A673 (cell line): Measurements from ENCODE around the gene FMN2.

Source experiments
- CTCF ChIP-seq: fragments of 300-800, 200-600 bp; sonication (generic); conservative IDR thresholded peaks from 2 replicates; pipeline ENCODE4 v1.5.1; 2017; ENCODE audit warnings: low read depth, mild to moderate bottlenecking, antibody characterized with exemption, low read length, moderate library complexity, mixed read lengths
- EZH2 ChIP-seq: fragments of 200-600 bp; sonication (generic); IDR thresholded peaks from 2 replicates; pipeline ENCODE4 v1.6.1; 2017; ENCODE audit warnings: borderline replicate concordance, low read depth, mild to moderate bottlenecking, mixed read lengths, antibody characterized with exemption, low read length; ENCODE audit not compliant: poor library complexity, severe bottlenecking

GRCh38 chr1:240497908-240498307, 406.2 kb downstream of the FMN2 start:
- no peak for TF ChIP-seq CTCF
- no peak for TF ChIP-seq EZH2
